A673 (cell line): Measurements from ENCODE around the gene CKM. TPM values are rescaled to one million over a fixed set of nuclear protein-coding genes. Genes with fewer than 3 reads are reported as not detected.

Experiments
- BruUV-seq: library from RNA; stranded (reverse); fragments of 400-500 nt; replicated peaks from 2 replicates; lab custom pipeline; 2021; lab: Mats Ljungman, UMichigan
- CTCF ChIA-PET: fragments of 300-600 bp; sonication (Branson Sonifier 250); formaldehyde crosslinking; loops from one replicate; lab custom pipeline; 2022; ENCODE audit warnings: antibody characterized with exemption; lab: Charles Lee
- POLR2A ChIA-PET: fragments of 300-600 bp; sonication (Branson Sonifier 250); formaldehyde crosslinking; loops from one replicate; lab custom pipeline; 2022; ENCODE audit warnings: antibody characterized with exemption; ENCODE audit not compliant: low non-redundant PET; lab: Charles Lee
- DNase-seq: peaks from one replicate; pipeline ENCODE4 v3.0.0-alpha.2; 2015; ENCODE audit warnings: low spot score
- H3K27ac ChIP-seq: fragments of 200-600 bp; sonication (generic); 2 replicates; pipeline ENCODE4 v1.5.1; 2016; ENCODE audit warnings: mixed run types, low read depth, mild to moderate bottlenecking, mixed read lengths, antibody characterized with exemption, low read length; ENCODE audit not compliant: poor library complexity, severe bottlenecking
- H3K27me3 ChIP-seq: fragments of 200-600 bp; sonication (generic); replicated peaks from 2 replicates; pipeline ENCODE4 v1.6.1; 2017; ENCODE audit warnings: mixed run types, low read depth, mild to moderate bottlenecking, mixed read lengths, antibody characterized with exemption, low read length; ENCODE audit not compliant: insufficient read depth, poor library complexity
- H3K36me3 ChIP-seq: fragments of 200-600 bp; sonication (generic); 2 replicates; pipeline ENCODE4 v1.6.1; 2016; ENCODE audit warnings: mixed run types, mild to moderate bottlenecking, mixed read lengths, antibody characterized with exemption, low read length; ENCODE audit not compliant: insufficient read depth, poor library complexity, severe bottlenecking
- H3K4me1 ChIP-seq: fragments of 200-600 bp; sonication (generic); 2 replicates; pipeline ENCODE4 v1.6.1; 2017; ENCODE audit warnings: mixed run types, mild to moderate bottlenecking, mixed read lengths, antibody characterized with exemption, low read length; ENCODE audit not compliant: insufficient read depth, poor library complexity, severe bottlenecking
- H3K4me3 ChIP-seq: fragments of 200-600 bp; sonication (generic); 2 replicates; pipeline ENCODE4 v1.5.1; 2016; ENCODE audit warnings: low read depth, mixed run types, mild to moderate bottlenecking, mixed read lengths, low read length; ENCODE audit not compliant: poor library complexity, severe bottlenecking
- H3K9me3 ChIP-seq: fragments of 200-600 bp; sonication (generic); 2 replicates; pipeline ENCODE4 v1.6.1; 2016; ENCODE audit warnings: mixed run types, low read depth, mild to moderate bottlenecking, mixed read lengths, antibody characterized with exemption, low read length; ENCODE audit not compliant: poor library complexity, severe bottlenecking
- EZH2 ChIP-seq: fragments of 200-600 bp; sonication (generic); IDR thresholded peaks from 2 replicates; pipeline ENCODE4 v1.6.1; 2017; ENCODE audit warnings: borderline replicate concordance, low read depth, mild to moderate bottlenecking, mixed read lengths, antibody characterized with exemption, low read length; ENCODE audit not compliant: poor library complexity, severe bottlenecking
- intact Hi-C: fragments of 100-400 bp; cut with micrococcal nuclease; formaldehyde crosslinking; loops from one replicate; pipeline ENCODE4 v1.10.0; 2022; ENCODE audit not compliant: unreplicated experiment
- total RNA-seq: library from RNA; stranded (reverse); gene quantifications from 2 replicates; pipeline ENCODE4 v1.2.3, GENCODE V29; 2021
- TF ChIP-seq, protein P1 (sequence below): fragments of 300-800, 200-600 bp; sonication (generic); conservative IDR thresholded peaks from 2 replicates; pipeline ENCODE4 v1.5.1; 2017; ENCODE audit warnings: low read depth, mild to moderate bottlenecking, antibody characterized with exemption, low read length, moderate library complexity, mixed read lengths

The CKM gene
- total RNA-seq, 1 experiment from 2014 or later, result not detected

DNA sequence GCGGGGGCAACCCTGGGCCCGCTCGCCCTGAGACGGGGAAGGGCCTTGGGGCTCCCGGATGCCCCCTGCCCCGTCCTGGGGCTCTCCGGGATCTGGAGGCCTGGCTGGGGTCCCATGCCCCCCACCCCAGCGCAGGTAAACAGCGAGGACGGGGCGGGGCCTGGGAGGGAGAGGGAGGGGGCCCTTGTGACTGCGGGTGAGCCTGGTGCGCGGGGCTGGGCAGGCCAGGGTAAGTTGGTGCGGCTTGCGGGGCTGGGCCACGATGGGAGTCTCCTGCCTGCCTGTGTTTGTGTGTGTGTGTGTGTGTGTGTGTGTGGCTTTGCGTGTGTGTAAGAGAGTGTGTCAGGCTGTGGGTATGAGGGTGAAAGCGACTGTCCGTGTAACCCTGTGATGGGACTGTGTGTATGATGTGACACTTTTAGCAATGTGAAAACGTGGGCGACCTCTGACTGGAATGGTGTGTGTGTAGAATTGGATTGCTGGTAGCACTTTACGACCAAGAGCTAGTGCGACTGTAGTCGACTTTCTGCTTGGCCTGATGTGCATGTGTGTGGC lies 18.3 kb upstream of the CKM start:
- no peak for TF ChIP-seq EZH2
- TF ChIP-seq, protein P1, sequence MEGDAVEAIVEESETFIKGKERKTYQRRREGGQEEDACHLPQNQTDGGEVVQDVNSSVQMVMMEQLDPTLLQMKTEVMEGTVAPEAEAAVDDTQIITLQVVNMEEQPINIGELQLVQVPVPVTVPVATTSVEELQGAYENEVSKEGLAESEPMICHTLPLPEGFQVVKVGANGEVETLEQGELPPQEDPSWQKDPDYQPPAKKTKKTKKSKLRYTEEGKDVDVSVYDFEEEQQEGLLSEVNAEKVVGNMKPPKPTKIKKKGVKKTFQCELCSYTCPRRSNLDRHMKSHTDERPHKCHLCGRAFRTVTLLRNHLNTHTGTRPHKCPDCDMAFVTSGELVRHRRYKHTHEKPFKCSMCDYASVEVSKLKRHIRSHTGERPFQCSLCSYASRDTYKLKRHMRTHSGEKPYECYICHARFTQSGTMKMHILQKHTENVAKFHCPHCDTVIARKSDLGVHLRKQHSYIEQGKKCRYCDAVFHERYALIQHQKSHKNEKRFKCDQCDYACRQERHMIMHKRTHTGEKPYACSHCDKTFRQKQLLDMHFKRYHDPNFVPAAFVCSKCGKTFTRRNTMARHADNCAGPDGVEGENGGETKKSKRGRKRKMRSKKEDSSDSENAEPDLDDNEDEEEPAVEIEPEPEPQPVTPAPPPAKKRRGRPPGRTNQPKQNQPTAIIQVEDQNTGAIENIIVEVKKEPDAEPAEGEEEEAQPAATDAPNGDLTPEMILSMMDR, result no peak
- POLR2A ChIA-PET, result interaction anchor here (0.5 kb wide), 1 partner anchor 136 kb away, joined by 8 read pairs; no protein-coding TSS in a partner anchor
- H3K9me3 ChIP-seq, result no peaks in the 10 kb centered on the region
- intact Hi-C loops, result no loop called here
- CTCF ChIA-PET, result no interaction called here
- H3K27ac ChIP-seq, result no peak overlapping the region
- H3K4me3 ChIP-seq, result peak overlapping the region; percentile 48
- no peaks in the 10 kb centered on the region for H3K36me3 ChIP-seq
- BruUV-seq, result no TSS peak
- no peak for DNase-seq
- no peaks in the 10 kb centered on the region for H3K27me3 ChIP-seq
- H3K4me1 ChIP-seq, result peaks cover 5% of the 10 kb centered on the region

DNA sequence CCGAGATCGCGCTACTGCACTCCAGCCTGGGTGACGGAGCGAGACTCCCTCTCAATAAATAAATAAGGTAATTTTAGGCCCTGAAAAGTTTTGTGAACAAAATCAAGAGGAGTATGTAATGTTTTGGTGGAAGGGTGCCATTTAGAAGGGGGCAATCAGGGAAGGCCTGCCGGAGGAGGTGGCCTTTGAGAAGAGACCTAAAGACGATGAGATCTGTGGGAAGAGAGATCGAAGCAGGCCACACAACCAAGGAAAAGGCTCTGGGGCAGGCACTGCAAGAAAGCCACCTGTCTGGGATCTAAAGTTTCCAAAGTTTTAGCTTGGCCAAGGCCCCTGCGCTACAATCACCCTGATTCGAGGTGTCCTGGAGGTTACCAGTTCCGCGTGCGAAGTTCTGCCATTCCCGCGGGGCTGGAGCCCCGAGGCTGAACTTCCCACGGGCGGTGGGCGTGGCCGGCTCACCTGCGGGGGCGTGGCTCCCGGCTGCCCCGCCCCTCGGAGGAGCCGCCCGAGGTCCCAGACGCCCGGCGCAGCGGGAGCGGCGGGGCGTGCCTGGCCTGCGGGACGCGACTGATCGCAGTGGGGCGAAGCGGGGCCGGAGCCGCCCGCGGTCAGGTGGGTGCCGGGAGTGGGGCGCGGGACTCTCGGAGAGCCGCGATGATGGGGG lies 17.7 kb upstream of the CKM start, which contains the start of gene KLC3:
Gene KLC3, plus strand, starts transcription at position 519 of the 667 bp plus-strand sequence. CDS start 4,792 bp downstream, outside the sequence.
- BruUV-seq, result no TSS peak
- Histone ChIP-seq H3K27ac (no peak within 1 kb of the TSS), H3K4me1 (peaks cover 5% of the 10 kb centered on the region), H3K9me3 (no peaks in the 10 kb centered on the region), H3K36me3 (no peaks in the 10 kb centered on the region), H3K27me3 (no peaks in the 10 kb centered on the region), H3K4me3 (peak within 1 kb of the TSS; percentile 48)
- DNase-seq, result no peak
- ChIA-PET CTCF (no interaction called here), POLR2A (no interaction called here)
- TF ChIP-seq, protein P1, result no peak
- TF ChIP-seq EZH2, result no peak
- intact Hi-C loops, result no loop called here

DNA sequence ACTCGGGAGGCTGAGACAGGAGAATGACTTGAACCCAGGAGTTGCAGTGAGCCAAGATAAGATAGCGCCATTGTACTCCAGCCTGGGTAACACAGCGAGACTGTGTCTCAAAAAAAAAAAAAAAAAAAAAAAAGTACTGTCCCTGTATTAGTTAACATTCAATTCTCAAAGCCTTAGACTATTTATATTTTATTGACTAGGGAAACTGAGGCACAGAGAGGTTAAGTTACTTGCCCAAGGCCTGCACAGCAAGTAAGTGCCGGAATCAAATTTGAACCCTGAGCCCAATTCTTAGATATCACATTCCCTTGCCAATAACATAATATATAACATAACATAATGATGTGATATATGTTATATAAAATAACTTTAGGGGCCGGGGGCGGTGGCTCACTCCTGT lies 17.0 kb upstream of the CKM start:
- BruUV-seq, result no TSS peak
- POLR2A ChIA-PET, result no interaction called here
- no peak for DNase-seq
- CTCF ChIA-PET, result interaction anchor here (1.1 kb wide), 1 partner anchor 23 kb away, joined by 3 read pairs; no protein-coding TSS in a partner anchor
- no peaks in the 10 kb centered on the region for H3K36me3 ChIP-seq
- no peak overlapping the region for H3K27ac ChIP-seq
- TF ChIP-seq, protein P1, result no peak
- TF ChIP-seq EZH2, result no peak
- H3K9me3 ChIP-seq, result no peaks in the 10 kb centered on the region
- H3K4me1 ChIP-seq, result peaks cover 5% of the 10 kb centered on the region
- intact Hi-C loops, result loop anchor here (5.0 kb wide), 1 partner anchor 322 kb away; no protein-coding TSS in a partner anchor
- no peaks in the 10 kb centered on the region for H3K27me3 ChIP-seq
- no peak overlapping the region for H3K4me3 ChIP-seq
